RPMI8226 (cell line): ENCODE results near the gene BARX2.
A peak's percentile ranks its signal among the peaks of the same experiment; 100 is the strongest.
"Not testable (repeated sequence)": the region's sequence is repeated elsewhere in the genome, so short reads cannot be mapped to it uniquely, and the experiment has no call there.

Experiments used
- DNase-seq: peaks from one replicate; pipeline ENCODE4 v3.0.0-alpha.2; 2015

BARX2 gene, protein sequence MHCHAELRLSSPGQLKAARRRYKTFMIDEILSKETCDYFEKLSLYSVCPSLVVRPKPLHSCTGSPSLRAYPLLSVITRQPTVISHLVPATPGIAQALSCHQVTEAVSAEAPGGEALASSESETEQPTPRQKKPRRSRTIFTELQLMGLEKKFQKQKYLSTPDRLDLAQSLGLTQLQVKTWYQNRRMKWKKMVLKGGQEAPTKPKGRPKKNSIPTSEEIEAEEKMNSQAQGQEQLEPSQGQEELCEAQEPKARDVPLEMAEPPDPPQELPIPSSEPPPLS

DNA sequence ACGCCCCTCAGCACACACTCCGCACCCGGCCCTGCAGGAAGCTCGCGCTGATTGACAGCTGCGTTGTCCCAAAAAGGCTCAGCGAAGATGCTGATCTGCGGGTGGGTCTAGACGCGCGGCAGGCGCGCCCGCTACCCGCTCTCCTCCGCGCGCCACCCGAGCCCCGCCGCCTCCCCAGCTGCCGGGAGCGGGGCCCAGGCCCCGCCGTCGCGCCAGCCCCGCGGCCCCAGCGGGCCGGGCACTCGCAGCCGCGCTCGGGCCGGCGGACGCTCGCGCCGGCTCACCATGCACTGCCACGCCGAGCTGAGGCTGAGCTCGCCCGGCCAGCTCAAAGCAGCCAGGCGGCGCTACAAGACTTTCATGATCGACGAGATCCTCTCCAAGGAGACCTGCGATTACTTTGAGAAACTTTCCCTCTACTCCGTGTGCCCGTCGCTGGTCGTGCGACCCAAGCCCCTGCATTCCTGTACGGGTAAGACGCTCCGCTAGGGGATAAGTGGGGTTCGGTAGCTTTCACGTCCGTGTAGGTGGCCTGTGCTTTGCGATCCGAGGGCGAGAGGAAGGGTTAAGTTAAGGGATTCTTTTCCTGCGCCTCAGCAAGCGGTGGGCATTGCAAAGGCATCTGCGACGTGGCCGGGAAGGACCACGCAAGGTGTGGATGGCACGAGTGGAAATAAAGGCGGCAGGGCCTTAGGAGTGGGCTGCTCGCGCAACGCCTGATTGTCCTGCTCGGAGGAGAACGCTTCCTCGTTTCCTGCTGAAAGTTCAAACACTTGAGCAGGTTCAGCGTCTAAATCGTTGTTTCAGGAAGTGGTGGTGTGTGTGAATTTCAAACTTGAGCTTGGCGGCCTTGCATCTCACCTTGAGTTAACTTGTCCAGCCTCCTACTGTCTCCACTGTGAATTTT is at the start of gene BARX2:
Gene BARX2, plus strand, starts transcription at position 98 of the 907 bp plus-strand sequence. Its CDS starts 188 bp downstream, at position 286.
- peak; percentile 67 for DNase-seq

- DNase-seq, result no peak
Observed at GRCh38 chr11:129326921-129327320, 48.7 kb upstream of the BARX2 start.

- not testable (repeated sequence) for DNase-seq
Observed at GRCh38 chr11:129327708-129328107, 47.9 kb upstream of the BARX2 start.

GRCh38 chr11:129328756-129329155 is 46.9 kb upstream of the BARX2 start:
- DNase-seq, result no peak

DNA sequence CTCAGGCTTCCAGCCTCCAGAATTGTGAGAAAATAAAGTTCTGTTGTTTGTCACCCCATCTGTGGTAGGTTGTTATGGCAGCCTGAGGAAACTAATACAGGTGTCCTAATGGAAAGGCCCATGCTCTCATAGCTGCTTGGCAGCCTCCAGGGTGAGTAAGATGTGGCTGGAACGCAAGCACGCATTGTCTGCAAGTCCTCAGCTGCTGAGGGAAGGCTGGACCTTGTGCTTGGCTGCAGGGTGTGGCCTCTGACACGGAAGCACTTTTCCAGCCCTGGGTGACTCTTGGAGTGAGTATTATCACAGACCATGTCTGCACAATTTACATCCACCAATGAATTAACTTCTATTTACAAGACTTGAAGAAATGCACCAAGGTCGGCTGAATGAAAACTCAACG is 44.4 kb upstream of the BARX2 start:
- DNase-seq, result no peak

- peak; percentile 58 for DNase-seq
Observed at GRCh38 chr11:129331871-129332274, 43.8 kb upstream of the BARX2 start.

GRCh38 chr11:129333873-129334272 is 41.8 kb upstream of the BARX2 start:
- DNase-seq, result no peak

GRCh38 chr11:129344301-129344940 is 31.2 kb upstream of the BARX2 start:
- not testable (repeated sequence) for DNase-seq

GRCh38 chr11:129346916-129347315 is 28.7 kb upstream of the BARX2 start:
- DNase-seq, result no peak

DNA sequence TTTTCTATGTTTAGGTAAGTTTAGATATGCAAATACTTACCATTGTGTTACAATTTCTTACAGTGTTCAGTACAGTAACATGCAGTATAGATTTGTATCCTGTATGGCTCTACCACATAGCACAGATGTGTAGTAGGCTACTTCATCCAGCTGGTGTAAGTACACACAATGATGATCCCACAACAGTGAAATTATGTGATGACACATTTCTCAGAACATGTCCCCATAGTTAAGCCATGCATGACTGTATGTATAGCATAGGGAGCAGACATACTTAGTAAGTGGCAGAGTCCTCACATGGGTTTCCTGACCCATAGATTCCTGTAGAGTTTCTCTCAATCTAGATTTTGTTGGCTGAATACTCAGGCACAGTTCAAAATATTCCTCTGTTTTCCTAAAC is 26.8 kb upstream of the BARX2 start:
- DNase-seq, result no peak

DNA sequence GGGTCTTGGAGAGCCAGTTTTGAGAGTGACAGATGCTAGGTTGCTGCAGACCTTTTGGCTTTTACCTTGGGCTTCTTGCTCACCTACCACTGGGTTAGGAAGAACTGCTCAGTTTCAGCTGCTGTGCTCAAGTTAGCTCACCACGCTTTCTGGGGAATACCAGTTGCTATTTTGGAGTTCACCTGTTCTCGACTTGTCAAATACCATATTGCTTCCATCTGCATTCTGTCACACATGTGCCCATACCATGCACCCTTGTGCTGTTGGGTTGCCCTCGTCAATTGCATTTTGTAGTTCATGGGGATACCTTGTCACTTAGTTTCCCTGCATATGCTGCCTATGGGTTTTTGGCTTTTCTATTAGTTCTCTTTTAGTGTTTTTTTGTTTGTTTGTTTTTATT is 23.0 kb upstream of the BARX2 start:
- DNase-seq, result no peak

- DNase-seq, result no peak
Observed at GRCh38 chr11:129354691-129355090, 21.0 kb upstream of the BARX2 start.

DNA sequence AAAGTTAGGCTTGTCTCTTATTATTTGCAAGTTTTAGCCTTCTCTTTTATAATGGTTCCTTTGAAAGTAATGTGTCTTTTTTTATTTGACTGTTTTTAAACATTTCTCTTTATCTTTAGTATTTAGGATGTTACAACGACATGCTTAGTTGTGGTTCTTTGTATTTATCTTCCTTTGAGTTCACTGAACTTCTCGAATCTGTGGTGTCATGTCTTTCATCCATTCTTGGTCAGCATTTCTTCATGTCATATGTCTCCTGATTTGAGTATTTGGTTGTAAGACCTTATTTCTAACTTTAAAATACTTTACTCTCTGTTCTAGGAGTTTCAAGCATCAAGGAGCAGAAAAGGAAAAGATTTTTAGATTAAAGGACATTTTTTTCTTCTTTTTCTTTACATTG is 15.9 kb upstream of the BARX2 start:
- DNase-seq, result no peak

GRCh38 chr11:129364143-129364654 is 11.4 kb upstream of the BARX2 start:
- DNase-seq, result peak; percentile 90

GRCh38 chr11:129365816-129366215 is 9.8 kb upstream of the BARX2 start:
- no peak for DNase-seq

GRCh38 chr11:129366737-129367597 is 8.7 kb upstream of the BARX2 start:
- DNase-seq, result no peak

GRCh38 chr11:129368889-129369672 is 6.6 kb upstream of the BARX2 start:
- peak; percentile 93 for DNase-seq

DNA sequence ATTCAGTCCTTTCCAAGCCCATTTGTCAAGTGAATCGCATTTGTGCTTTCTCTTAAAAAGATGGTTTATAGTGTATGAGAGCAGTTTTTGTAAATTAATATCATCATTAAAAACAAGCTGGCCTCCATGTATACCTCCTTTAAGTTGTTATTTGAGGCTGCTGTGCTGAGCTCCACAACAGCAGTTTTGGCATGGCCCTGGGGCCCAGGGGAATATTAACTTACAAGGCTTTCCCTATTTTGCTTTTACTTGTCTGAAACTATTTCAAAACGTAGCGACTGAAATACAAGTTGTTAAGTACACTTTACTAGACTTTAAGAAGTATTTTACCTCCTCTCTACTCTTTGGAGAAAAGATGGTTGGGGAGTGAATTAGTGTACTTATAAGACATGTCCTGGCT is 4.9 kb upstream of the BARX2 start:
- no peak for DNase-seq

- DNase-seq, result no peak
Observed at GRCh38 chr11:129372609-129373488, 2.8 kb upstream of the BARX2 start.

GRCh38 chr11:129373489-129373953 is 2.1 kb upstream of the BARX2 start:
- DNase-seq, result no peak
